Psoas muscle (tissue), 8 donors: Measurements from ENCODE around the gene RNASE4. TPM values are rescaled to one million over a fixed set of nuclear protein-coding genes. Genes with fewer than 3 reads are reported as not detected.
"Not testable (repeated sequence)": the region's sequence is repeated elsewhere in the genome, so short reads cannot be mapped to it uniquely, and the experiment has no call there.

Source experiments
- ATAC-seq, 4 donors: fragments of 200-7000 bp; cut with Tn5 transposase; one replicate each; pipeline ENCODE4 v1.9.1; 2020; ENCODE audit warnings: moderate library complexity in 3 of 4, mild to moderate bottlenecking in 2 of 4
- DNase-seq, 2 donors: peaks; one replicate each; pipeline ENCODE4 v3.0.0-alpha.2; 2020
- H3K27ac ChIP-seq: fragments of 200-600 bp; one replicate; pipeline ENCODE4 v1.8.0; 2022
- H3K27me3 ChIP-seq, 3 donors: fragments of 200-600 bp in 1 of 3; one replicate each; pipeline versions ENCODE4 v1.6.1 to v1.8.0; 2013 to 2022; ENCODE audit warnings: low read length in 2 of 3, mild to moderate bottlenecking in 2 of 3, moderate library complexity in 1 of 3; ENCODE audit not compliant: insufficient read depth in 3 of 3
- H3K36me3 ChIP-seq, 2 donors: fragments of 200-600 bp in 1 of 2; one replicate each; pipeline versions ENCODE4 v1.6.1 to v1.8.0; 2013 to 2022; ENCODE audit warnings: low read depth in 1 of 2, mild to moderate bottlenecking in 1 of 2, moderate library complexity in 1 of 2; ENCODE audit not compliant: insufficient read depth in 1 of 2
- H3K4me1 ChIP-seq: fragments of 200-600 bp; one replicate; pipeline ENCODE4 v1.8.0; 2022
- H3K4me3 ChIP-seq: fragments of 200-600 bp; one replicate; pipeline ENCODE4 v1.8.0; 2022; ENCODE audit warnings: mild to moderate bottlenecking
- H3K9me3 ChIP-seq: fragments of 200-600 bp; one replicate; pipeline ENCODE4 v1.8.0; 2022
- CTCF ChIP-seq: fragments of 200-600 bp; IDR thresholded peaks from one replicate; pipeline ENCODE4 v1.8.0; 2022; ENCODE audit warnings: antibody characterized with exemption
- WGBS, 3 donors: extraction: QIAGEN DNeasy Blood & Tissue Kit; methylation state at CpG; one replicate each; pipeline versions ENCODE4 v1.1.6 to v1.1.7; 2013; 5-methylcytosine and 5-hydroxymethylcytosine counted together
- intact Hi-C, 2 donors: fragments of 100-400 bp; cut with DNase I; formaldehyde crosslinking; loops; one replicate each; pipeline versions ENCODE4 v1.11.0 to v1.14.2; 2022
- polyA plus RNA-seq, 3 donors: library from polyadenylated mRNA; stranded (reverse); fragments of 200-250 nt; gene quantifications; one replicate each; pipeline ENCODE4 v1.2.3, GENCODE V29; 2013
- total RNA-seq, 4 donors: library from RNA; stranded (reverse); fragmentation: NEBNext Ultra II Directional in 2 of 4; extraction: Animal tissue kit (Norgen Biotek cat#: 25700) in 2 of 4; gene quantifications; one replicate each; pipeline versions ENCODE4 v1.2.1 to v1.2.4, GENCODE V29; 2021 to 2023
- donor health status: healthy with polysubstance abuse.
- donor health status: DM: no; HTN: no; CAD: no; lungs with moderate emphysema.
- donor health status: Bipolar disorder and iron deficiency.
- donor health status: healthy.
- donor health status: DM: yes; HTN: yes; CAD: no.
- donor health status: DM: no; HTN: no; CAD: no.
- donor health status: DM: no; HTN: no; CAD: no.
- donor health status: DM: yes; HTN: yes; CAD: no.

The RNASE4 gene
- total and polyA plus RNA-seq, 7 donors: 0.77 to 11.1 (median 7.6) TPM

GRCh38 chr14:20661197-20661596 is 23.2 kb upstream of the RNASE4 start:
- ATAC-seq (no peak), DNase-seq (no peak)
- H3K9me3 ChIP-seq: no peaks in the 10 kb centered on the region
- no peak overlapping the region for H3K27ac ChIP-seq
- WGBS, 3 donors: 66 to 70% (median 70%) methylated on average over 2 of the region's 2 CpGs
- H3K36me3 ChIP-seq: no peaks in the 10 kb centered on the region
- H3K4me1 ChIP-seq: no peaks in the 10 kb centered on the region
- intact Hi-C loops: no loop called here
- H3K4me3 ChIP-seq: no peak overlapping the region
- TF ChIP-seq CTCF: no peak
- peaks cover 0 to 70% (median 21%) of the 10 kb centered on the region in 3 donors for H3K27me3 ChIP-seq

- intact Hi-C loops: no loop called here
- WGBS, 3 donors: 2 to 4% (median 2%) methylated on average over 31 of the region's 31 CpGs
- H3K9me3 ChIP-seq: no peaks in the 10 kb centered on the region
- no peaks in the 10 kb centered on the region for H3K4me1 ChIP-seq
- H3K36me3 ChIP-seq: no peaks in the 10 kb centered on the region
- peak overlapping the region; percentile 25 for H3K4me3 ChIP-seq
- H3K27me3 ChIP-seq: peaks cover 0 to 57% (median 18%) of the 10 kb centered on the region in 3 donors
- DNase-seq (peak; percentile 56 to 75), ATAC-seq (peak; percentile 74 to 94 (median 80))
- H3K27ac ChIP-seq: no peak overlapping the region
- TF ChIP-seq CTCF: peak; percentile 31
Observed at GRCh38 chr14:20662968-20663732, 21.2 kb upstream of the RNASE4 start.

GRCh38 chr14:20666400-20666961 is 17.9 kb upstream of the RNASE4 start:
- 72 to 74% (median 72%) methylated on average over 7 of the region's 7 CpGs for WGBS, 3 donors

DNA sequence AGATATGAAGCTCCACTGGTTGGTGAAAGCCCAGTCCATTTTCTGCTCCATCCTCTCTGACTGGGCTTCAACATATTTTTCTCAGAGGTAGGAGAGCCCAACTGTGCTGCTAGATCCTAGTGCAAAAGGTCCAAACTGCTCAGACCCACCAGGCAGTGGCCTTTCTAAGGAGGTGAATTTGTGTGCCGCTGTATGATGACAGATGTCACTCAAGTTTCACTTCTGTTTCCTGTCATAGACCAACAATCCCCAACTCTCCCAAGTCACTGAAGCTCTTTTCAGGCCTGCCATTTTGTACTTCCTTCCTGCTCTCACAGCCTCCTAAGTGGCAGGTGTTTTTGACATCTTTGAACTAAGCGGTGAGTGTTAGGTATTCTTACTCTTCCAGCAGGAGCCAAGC is 16.4 kb upstream of the RNASE4 start:
- H3K36me3 ChIP-seq: no peaks in the 10 kb centered on the region
- DNase-seq (no peak), ATAC-seq (no peak)
- TF ChIP-seq CTCF: no peak
- 62 to 82% (median 73%) methylated on average over 2 of the region's 2 CpGs for WGBS, 3 donors
- no peaks in the 10 kb centered on the region for H3K9me3 ChIP-seq
- no peak overlapping the region for H3K4me3 ChIP-seq
- H3K4me1 ChIP-seq: no peaks in the 10 kb centered on the region
- H3K27me3 ChIP-seq: peaks cover 0 to 18% (median 14%) of the 10 kb centered on the region in 3 donors
- no peak overlapping the region for H3K27ac ChIP-seq
- intact Hi-C loops: no loop called here

More at GRCh38 chr14:20666400-20666961, 17.9 kb upstream of the RNASE4 start:
- H3K4me3 ChIP-seq, H3K27ac ChIP-seq, intact Hi-C loops, ATAC-seq, H3K9me3 ChIP-seq, H3K36me3 ChIP-seq, DNase-seq, H3K4me1 ChIP-seq: not testable (repeated sequence)
- H3K27me3 ChIP-seq: peaks cover 0 to 26% (median 14%) of the 10 kb centered on the region in 3 donors

DNA sequence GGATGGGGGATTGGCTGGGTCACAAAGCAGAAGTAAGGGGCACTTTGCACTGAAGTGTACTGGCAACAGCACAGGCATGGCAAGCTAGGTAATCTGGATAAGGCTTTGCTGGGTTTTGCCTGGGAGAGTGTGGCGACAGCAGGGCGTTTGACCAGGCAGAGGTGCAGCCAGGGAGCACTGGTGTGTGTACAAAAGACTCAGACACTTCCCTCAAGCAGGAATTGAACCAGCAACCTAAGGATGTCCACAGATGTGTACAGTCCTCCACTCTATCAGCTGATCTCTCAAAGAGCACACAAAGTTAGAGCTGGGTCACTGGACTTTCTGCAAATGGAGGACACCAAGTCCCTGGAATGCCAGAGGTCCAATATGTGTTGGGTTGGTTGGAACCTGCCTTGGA is 15.4 kb upstream of the RNASE4 start:
- H3K27ac ChIP-seq: no peak overlapping the region
- H3K27me3 ChIP-seq: peaks cover 0 to 19% (median 8%) of the 10 kb centered on the region in 3 donors
- no peaks in the 10 kb centered on the region for H3K4me1 ChIP-seq
- H3K9me3 ChIP-seq: no peaks in the 10 kb centered on the region
- DNase-seq (no peak), ATAC-seq (no peak)
- 72 to 90% (median 80%) methylated on average over 2 of the region's 2 CpGs for WGBS, 3 donors
- no peak overlapping the region for H3K4me3 ChIP-seq
- no peak for TF ChIP-seq CTCF
- intact Hi-C loops: no loop called here
- no peaks in the 10 kb centered on the region for H3K36me3 ChIP-seq
